SK-N-SH (cell line): ENCODE data around the gene OR2F1. TPM values are rescaled to one million over a fixed set of nuclear protein-coding genes. Genes with fewer than 3 reads are reported as not detected.

Experiments
- CTCF ChIA-PET: fragments of 300-600, 350-600 bp; formaldehyde crosslinking; extraction: SDS; loops from one replicate; lab custom pipeline; 2021; lab: Yijun Ruan, JAX
- POLR2A ChIA-PET: fragments of 350-600 bp; sonication (Branson Sonifier 250); formaldehyde crosslinking; extraction: SDS; loops from one replicate; lab custom pipeline; 2020; ENCODE audit warnings: antibody characterized with exemption, inconsistent platforms; lab: Yijun Ruan, JAX
- DNase-seq: peaks from one replicate; pipeline ENCODE4 v3.0.0; 2012
- H2AFZ ChIP-seq: fragments of 200-600 bp; sonication (generic); 2 replicates; pipeline ENCODE4 v1.8.1; 2016; ENCODE audit warnings: antibody characterized with exemption, mild to moderate bottlenecking, low read depth
- H3F3A ChIP-seq: fragments of 200-600 bp; sonication (generic); replicated peaks from 2 replicates; pipeline ENCODE3; 2016; ENCODE audit warnings: antibody characterized with exemption, mild to moderate bottlenecking; ENCODE audit not compliant: insufficient read depth
- H3K27ac ChIP-seq, 2 experiments: fragments of 200-500 bp in 1 of 2; fragments of 200-600 bp in 1 of 2; sonication (Bioruptor generic) in 1 of 2; sonication (generic), shearing (Covaris generic) in 1 of 2; 2 replicates each; pipeline versions ENCODE4 v1.5.1 to v1.6.1; 2014 to 2016; ENCODE audit warnings: low read depth in 2 of 2, inconsistent platforms in 1 of 2, low read length in 1 of 2, mild to moderate bottlenecking in 1 of 2, mixed read lengths in 1 of 2
- H3K27me3 ChIP-seq: fragments of 200-600 bp; sonication (generic), shearing (Covaris generic); 2 replicates; pipeline ENCODE4 v1.6.1; 2016; ENCODE audit warnings: mixed run types; ENCODE audit not compliant: insufficient read depth
- H3K36me3 ChIP-seq, 2 experiments: fragments of 200-500 bp in 1 of 2; fragments of 200-600 bp in 1 of 2; sonication (Bioruptor generic) in 1 of 2; sonication (generic) in 1 of 2; replicated peaks in 1 of 2; 2 replicates each; pipeline versions ENCODE3 to v1.5.1; 2014 to 2016; ENCODE audit warnings: low read length in 1 of 2, mild to moderate bottlenecking in 1 of 2; ENCODE audit not compliant: insufficient read depth in 2 of 2, control insufficient read depth in 1 of 2
- H3K4me1 ChIP-seq, 2 experiments: fragments of 200-500 bp in 1 of 2; fragments of 200-600 bp in 1 of 2; sonication (Bioruptor generic) in 1 of 2; sonication (generic), shearing (Covaris generic) in 1 of 2; 2 replicates each; pipeline versions ENCODE4 v1.5.1 to v1.6.1; 2014 to 2016; ENCODE audit warnings: low read depth in 1 of 2, low read length in 1 of 2, mixed run types in 1 of 2; ENCODE audit not compliant: insufficient read depth in 2 of 2, control insufficient read depth in 1 of 2
- H3K4me2 ChIP-seq: fragments of 200-600 bp; sonication (generic), shearing (Covaris generic); 2 replicates; pipeline ENCODE4 v1.6.1; 2017; ENCODE audit warnings: mixed run types
- H3K4me3 ChIP-seq, 2 experiments: fragments of 200-500 bp in 1 of 2; fragments of 200-600 bp in 1 of 2; sonication (Bioruptor generic) in 1 of 2; sonication (generic), shearing (Covaris generic) in 1 of 2; 2 replicates each; pipeline versions ENCODE4 v1.5.1 to v1.8.1; 2014 to 2016; ENCODE audit warnings: low read depth in 2 of 2, inconsistent platforms in 1 of 2, low read length in 1 of 2, mild to moderate bottlenecking in 1 of 2, mixed read lengths in 1 of 2, moderate library complexity in 1 of 2
- H3K79me2 ChIP-seq: fragments of 200-600 bp; sonication (generic); 2 replicates; pipeline ENCODE4 v1.8.1; 2017; ENCODE audit warnings: mild to moderate bottlenecking; ENCODE audit not compliant: insufficient read depth
- H3K9ac ChIP-seq: fragments of 200-600 bp; sonication (generic); 2 replicates; pipeline ENCODE4 v1.6.1; 2017; ENCODE audit warnings: mixed run types
- H3K9me2 ChIP-seq: fragments of 200-600 bp; sonication (generic); 2 replicates; pipeline ENCODE4 v1.6.1; 2017; ENCODE audit warnings: mixed run types
- H3K9me3 ChIP-seq: fragments of 200-600 bp; sonication (generic); 2 replicates; pipeline ENCODE4 v1.6.1; 2017; ENCODE audit warnings: mixed run types, mild to moderate bottlenecking, moderate library complexity
- H4K20me1 ChIP-seq: fragments of 200-600 bp; sonication (generic); 2 replicates; pipeline ENCODE4 v1.6.1; 2017; ENCODE audit warnings: mild to moderate bottlenecking, mixed run types; ENCODE audit not compliant: insufficient read depth
- CHD2 ChIP-seq: fragments of 150-350 bp; IDR thresholded peaks from 2 replicates; pipeline ENCODE4 v1.6.1; 2018; ENCODE audit warnings: low read length; ENCODE audit not compliant: partially characterized antibody
- EZH2phosphoT487 ChIP-seq: fragments of 200-600 bp; sonication (generic); IDR thresholded peaks from 2 replicates; pipeline ENCODE4 v1.6.1; 2017; ENCODE audit warnings: low read depth, mixed run types, mild to moderate bottlenecking, antibody characterized with exemption, moderate library complexity, borderline replicate concordance
- FOXJ3 ChIP-seq: sonication (generic); formaldehyde crosslinking; IDR thresholded peaks from 2 replicates; pipeline ENCODE4 v1.5.1; 2020; ENCODE audit warnings: mild to moderate bottlenecking, missing genetic modification reagents
- FOXM1 ChIP-seq: IDR thresholded peaks from 2 replicates; pipeline ENCODE4 v1.4.0; 2012; ENCODE audit warnings: low read depth, mild to moderate bottlenecking
- JUND ChIP-seq: IDR thresholded peaks from 2 replicates; pipeline ENCODE4 v1.4.0; 2012
- MXI1 ChIP-seq: IDR thresholded peaks from 2 replicates; pipeline ENCODE4 v1.6.1; 2012; ENCODE audit warnings: mild to moderate bottlenecking, low read depth, low read length, improper control_type of control experiment
- NFIC ChIP-seq: IDR thresholded peaks from 2 replicates; pipeline ENCODE4 v1.4.0; 2012; ENCODE audit warnings: borderline replicate concordance
- RAD21 ChIP-seq: IDR thresholded peaks from 2 replicates; pipeline ENCODE4 v1.6.1; 2012; ENCODE audit warnings: mild to moderate bottlenecking, low read length
- RXRA ChIP-seq: IDR thresholded peaks from 2 replicates; pipeline ENCODE4 v1.4.0; 2012; ENCODE audit warnings: low read depth, mild to moderate bottlenecking, borderline replicate concordance
- SIN3A ChIP-seq: IDR thresholded peaks from 2 replicates; pipeline ENCODE4 v1.6.1; 2012; ENCODE audit warnings: low read depth, mild to moderate bottlenecking, low read length, moderate library complexity, borderline replicate concordance
- SMC3 ChIP-seq: IDR thresholded peaks from 2 replicates; pipeline ENCODE4 v1.6.1; 2012; ENCODE audit warnings: low read depth, low read length, improper control_type of control experiment
- TAF1 ChIP-seq: IDR thresholded peaks from 2 replicates; pipeline ENCODE4 v1.6.1; 2012; ENCODE audit warnings: low read depth, mild to moderate bottlenecking, low read length, moderate library complexity, borderline replicate concordance
- TEAD4 ChIP-seq: IDR thresholded peaks from 2 replicates; pipeline ENCODE4 v1.4.0; 2012; ENCODE audit warnings: mild to moderate bottlenecking, borderline replicate concordance; ENCODE audit not compliant: insufficient read depth
- YY1 ChIP-seq: IDR thresholded peaks from 2 replicates; pipeline ENCODE4 v1.4.0; 2012; ENCODE audit warnings: low read depth, mild to moderate bottlenecking
- WGBS: methylation state at CpG from one replicate; pipeline ENCODE4 v1.1.6; 2017; ENCODE audit warnings: low lambda C conversion rate; 5-methylcytosine and 5-hydroxymethylcytosine counted together
- polyA plus RNA-seq, 3 experiments: library from polyadenylated mRNA; depleted of rRNA; stranded (reverse); fragments of >200 nt; gene quantifications; 2 replicates each; pipeline ENCODE4 v1.2.3, GENCODE V29; 2012
- TF ChIP-seq, protein P1 (sequence below): IDR thresholded peaks from 2 replicates; pipeline ENCODE4 v1.6.1; 2012; ENCODE audit warnings: mild to moderate bottlenecking, low read depth, low read length, moderate library complexity
- TF ChIP-seq, protein P2 (sequence below): fragments of 150-350 bp; IDR thresholded peaks from 2 replicates; pipeline ENCODE4 v1.6.1; 2017; ENCODE audit warnings: antibody characterized with exemption, low read length, low read depth, borderline replicate concordance
- TF ChIP-seq, protein P3 (sequence below): IDR thresholded peaks from 2 replicates; pipeline ENCODE4 v1.4.0; 2012; ENCODE audit warnings: low read depth
- TF ChIP-seq, protein P4 (sequence below): fragments of 150-350 bp; IDR thresholded peaks from 2 replicates; pipeline ENCODE4 v1.6.1; 2016; ENCODE audit warnings: mild to moderate bottlenecking, low read depth, low read length
- TF ChIP-seq, protein P5 (sequence below): IDR thresholded peaks from 2 replicates; pipeline ENCODE4 v1.4.0; 2012; ENCODE audit warnings: low read depth, borderline replicate concordance

Gene OR2F1
- polyA plus RNA-seq, 1 of the 3 experiments (the other 2 are of a cell fraction) = 0.10 TPM

DNA sequence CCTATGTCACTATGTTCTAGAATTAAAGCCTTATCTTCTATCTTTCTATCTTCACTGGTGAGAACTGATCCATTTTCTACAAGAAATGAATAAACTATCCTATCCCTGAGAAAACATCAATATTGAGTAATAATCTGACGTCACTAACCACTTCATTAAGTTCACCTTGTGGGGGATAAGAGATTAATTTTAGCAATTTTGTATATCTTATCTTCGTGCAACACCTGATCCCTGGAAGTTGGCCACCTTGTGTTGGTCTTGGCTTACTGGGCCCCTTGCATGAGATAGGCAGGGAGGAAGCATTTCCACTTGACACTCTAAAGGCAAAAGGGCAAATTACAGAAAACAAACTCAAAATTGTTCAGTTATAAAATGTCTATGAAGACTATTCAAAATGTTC lies 25.4 kb downstream of the OR2F1 start (continued):
- TF ChIP-seq, protein P1, sequence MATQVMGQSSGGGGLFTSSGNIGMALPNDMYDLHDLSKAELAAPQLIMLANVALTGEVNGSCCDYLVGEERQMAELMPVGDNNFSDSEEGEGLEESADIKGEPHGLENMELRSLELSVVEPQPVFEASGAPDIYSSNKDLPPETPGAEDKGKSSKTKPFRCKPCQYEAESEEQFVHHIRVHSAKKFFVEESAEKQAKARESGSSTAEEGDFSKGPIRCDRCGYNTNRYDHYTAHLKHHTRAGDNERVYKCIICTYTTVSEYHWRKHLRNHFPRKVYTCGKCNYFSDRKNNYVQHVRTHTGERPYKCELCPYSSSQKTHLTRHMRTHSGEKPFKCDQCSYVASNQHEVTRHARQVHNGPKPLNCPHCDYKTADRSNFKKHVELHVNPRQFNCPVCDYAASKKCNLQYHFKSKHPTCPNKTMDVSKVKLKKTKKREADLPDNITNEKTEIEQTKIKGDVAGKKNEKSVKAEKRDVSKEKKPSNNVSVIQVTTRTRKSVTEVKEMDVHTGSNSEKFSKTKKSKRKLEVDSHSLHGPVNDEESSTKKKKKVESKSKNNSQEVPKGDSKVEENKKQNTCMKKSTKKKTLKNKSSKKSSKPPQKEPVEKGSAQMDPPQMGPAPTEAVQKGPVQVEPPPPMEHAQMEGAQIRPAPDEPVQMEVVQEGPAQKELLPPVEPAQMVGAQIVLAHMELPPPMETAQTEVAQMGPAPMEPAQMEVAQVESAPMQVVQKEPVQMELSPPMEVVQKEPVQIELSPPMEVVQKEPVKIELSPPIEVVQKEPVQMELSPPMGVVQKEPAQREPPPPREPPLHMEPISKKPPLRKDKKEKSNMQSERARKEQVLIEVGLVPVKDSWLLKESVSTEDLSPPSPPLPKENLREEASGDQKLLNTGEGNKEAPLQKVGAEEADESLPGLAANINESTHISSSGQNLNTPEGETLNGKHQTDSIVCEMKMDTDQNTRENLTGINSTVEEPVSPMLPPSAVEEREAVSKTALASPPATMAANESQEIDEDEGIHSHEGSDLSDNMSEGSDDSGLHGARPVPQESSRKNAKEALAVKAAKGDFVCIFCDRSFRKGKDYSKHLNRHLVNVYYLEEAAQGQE = no peak
- TF ChIP-seq TEAD4 (no peak), TAF1 (no peak), SIN3A (no peak), RAD21 (no peak)
- TF ChIP-seq, protein P2, sequence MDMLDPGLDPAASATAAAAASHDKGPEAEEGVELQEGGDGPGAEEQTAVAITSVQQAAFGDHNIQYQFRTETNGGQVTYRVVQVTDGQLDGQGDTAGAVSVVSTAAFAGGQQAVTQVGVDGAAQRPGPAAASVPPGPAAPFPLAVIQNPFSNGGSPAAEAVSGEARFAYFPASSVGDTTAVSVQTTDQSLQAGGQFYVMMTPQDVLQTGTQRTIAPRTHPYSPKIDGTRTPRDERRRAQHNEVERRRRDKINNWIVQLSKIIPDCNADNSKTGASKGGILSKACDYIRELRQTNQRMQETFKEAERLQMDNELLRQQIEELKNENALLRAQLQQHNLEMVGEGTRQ = no peak
- TF ChIP-seq, protein P3, sequence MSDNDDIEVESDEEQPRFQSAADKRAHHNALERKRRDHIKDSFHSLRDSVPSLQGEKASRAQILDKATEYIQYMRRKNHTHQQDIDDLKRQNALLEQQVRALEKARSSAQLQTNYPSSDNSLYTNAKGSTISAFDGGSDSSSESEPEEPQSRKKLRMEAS = no peak

DNA sequence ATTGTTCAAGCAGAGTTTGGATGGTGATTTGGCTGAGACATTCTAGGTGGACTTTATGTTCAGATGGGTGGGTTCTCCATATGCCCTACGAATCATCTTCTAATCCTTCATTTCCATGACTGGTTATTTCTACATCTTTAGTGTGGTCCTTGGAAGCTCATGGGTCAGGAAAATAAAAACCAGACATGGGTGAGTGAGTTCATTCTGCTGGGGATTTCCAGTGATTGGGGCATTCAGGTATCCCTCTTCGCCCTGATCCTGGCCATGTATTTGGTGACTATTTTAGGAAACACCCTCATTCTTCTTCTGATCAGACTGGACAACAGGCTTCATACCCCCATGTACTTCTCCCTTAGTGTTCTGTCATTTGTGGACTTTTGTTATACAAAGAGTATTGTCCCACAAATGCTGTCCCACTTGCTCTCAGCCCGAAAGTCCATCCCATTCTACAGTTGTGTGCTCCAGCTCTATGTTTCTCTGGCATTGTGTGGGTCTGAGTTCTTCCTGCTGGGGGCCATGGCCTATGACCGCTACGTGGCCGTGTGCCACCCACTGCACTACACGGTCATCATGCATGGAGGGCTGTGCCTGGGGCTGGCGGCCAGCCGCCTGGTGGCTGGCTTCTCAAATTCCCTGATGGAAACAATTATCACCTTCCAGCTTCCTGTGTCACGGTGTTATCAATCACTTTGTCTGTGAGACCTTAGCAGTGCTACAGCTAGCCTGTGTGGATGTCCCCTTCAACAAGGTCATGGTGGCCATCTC lies 26.3 kb downstream of the OR2F1 start:
- TF ChIP-seq, protein P1 = no peak
- TF ChIP-seq EZH2phosphoT487 (no peak), JUND (no peak), FOXM1 (no peak), NFIC (no peak), SMC3 (no peak), YY1 (no peak), RXRA (no peak), CHD2 (no peak), MXI1 (no peak), TAF1 (no peak), FOXJ3 (CRISPR knock-in tag) (no peak)
- TF ChIP-seq, protein P4, sequence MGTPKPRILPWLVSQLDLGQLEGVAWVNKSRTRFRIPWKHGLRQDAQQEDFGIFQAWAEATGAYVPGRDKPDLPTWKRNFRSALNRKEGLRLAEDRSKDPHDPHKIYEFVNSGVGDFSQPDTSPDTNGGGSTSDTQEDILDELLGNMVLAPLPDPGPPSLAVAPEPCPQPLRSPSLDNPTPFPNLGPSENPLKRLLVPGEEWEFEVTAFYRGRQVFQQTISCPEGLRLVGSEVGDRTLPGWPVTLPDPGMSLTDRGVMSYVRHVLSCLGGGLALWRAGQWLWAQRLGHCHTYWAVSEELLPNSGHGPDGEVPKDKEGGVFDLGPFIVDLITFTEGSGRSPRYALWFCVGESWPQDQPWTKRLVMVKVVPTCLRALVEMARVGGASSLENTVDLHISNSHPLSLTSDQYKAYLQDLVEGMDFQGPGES = no peak
- TF ChIP-seq, protein P5, sequence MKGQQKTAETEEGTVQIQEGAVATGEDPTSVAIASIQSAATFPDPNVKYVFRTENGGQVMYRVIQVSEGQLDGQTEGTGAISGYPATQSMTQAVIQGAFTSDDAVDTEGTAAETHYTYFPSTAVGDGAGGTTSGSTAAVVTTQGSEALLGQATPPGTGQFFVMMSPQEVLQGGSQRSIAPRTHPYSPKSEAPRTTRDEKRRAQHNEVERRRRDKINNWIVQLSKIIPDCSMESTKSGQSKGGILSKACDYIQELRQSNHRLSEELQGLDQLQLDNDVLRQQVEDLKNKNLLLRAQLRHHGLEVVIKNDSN = no peak
- TF ChIP-seq, all 33 proteins: peak for 0
- Histone ChIP-seq H3K4me3 (no peak overlapping the region), H3K9ac (no peak overlapping the region), H3K79me2 (no peaks in the 10 kb centered on the region), H3F3A (no peaks in the 10 kb centered on the region), H4K20me1 (no peaks in the 10 kb centered on the region), H2AFZ (no peak overlapping the region), H3K36me3 (no peaks in the 10 kb centered on the region), H3K4me1 (peaks cover 0 to 3% of the 10 kb centered on the region in 2 experiments; a peak in 2 of 4 replicates), H3K4me2 (no peak overlapping the region), H3K27ac (no peak overlapping the region), H3K9me2 (no peaks in the 10 kb centered on the region), H3K9me3 (no peaks in the 10 kb centered on the region), H3K27me3 (no peaks in the 10 kb centered on the region; the same call in 1 of the 2 replicates)
- ChIA-PET CTCF (no interaction called here), POLR2A (no interaction called here)
- 34% methylated on average over 10 of the region's 10 CpGs for WGBS
- DNase-seq = no peak
